ENCODE data around the gene PTPRN2. TPM values are rescaled to one million over a fixed set of nuclear protein-coding genes. Genes with fewer than 3 reads are reported as not detected.
"Not testable (repeated sequence)": the region's sequence is repeated elsewhere in the genome, so short reads cannot be mapped to it uniquely, and the experiment has no call there.

PTPRN2 gene
- total RNA-seq, 1 donor from 2014 or later: 2.4 TPM

GRCh38 chr7:158512869-158513268 is 74.8 kb downstream of the PTPRN2 start:
- Histone ChIP-seq H3K27me3 (ENCODE audit: control insufficient read depth, insufficient read depth, low read length) (no peaks in the 10 kb centered on the region), H3K36me3 (ENCODE audit: control insufficient read depth, insufficient read depth, low read length) (no peaks in the 10 kb centered on the region), H3K4me3 (ENCODE audit: low read depth, low read length) (no peak overlapping the region)
- no peak for TF ChIP-seq CTCF (IDR thresholded peaks at IDR 0.05; ENCODE audit: insufficient read depth, low read length, poor library complexity, severe bottlenecking)
- DNase-seq (ENCODE audit: low read depth): no peak

GRCh38 chr7:158512042-158512441 is 75.6 kb downstream of the PTPRN2 start:
- Histone ChIP-seq H3K4me3 (ENCODE audit: low read depth, low read length) (no peak overlapping the region), H3K36me3 (ENCODE audit: control insufficient read depth, insufficient read depth, low read length) (no peaks in the 10 kb centered on the region), H3K27me3 (ENCODE audit: control insufficient read depth, insufficient read depth, low read length) (no peaks in the 10 kb centered on the region)
- TF ChIP-seq CTCF (IDR thresholded peaks at IDR 0.05; ENCODE audit: insufficient read depth, low read length, poor library complexity, severe bottlenecking): no peak
- DNase-seq (ENCODE audit: low read depth): no peak

GRCh38 chr7:158508802-158509385 is 78.7 kb downstream of the PTPRN2 start:
- no peak for TF ChIP-seq CTCF (IDR thresholded peaks at IDR 0.05; ENCODE audit: insufficient read depth, low read length, poor library complexity, severe bottlenecking)
- Histone ChIP-seq H3K36me3 (ENCODE audit: control insufficient read depth, insufficient read depth, low read length) (no peaks in the 10 kb centered on the region), H3K4me3 (ENCODE audit: low read depth, low read length) (no peak overlapping the region), H3K27me3 (ENCODE audit: control insufficient read depth, insufficient read depth, low read length) (no peaks in the 10 kb centered on the region)
- DNase-seq (ENCODE audit: low read depth): no peak

- H3K27me3 ChIP-seq (ENCODE audit: control insufficient read depth, insufficient read depth, low read length); DNase-seq (ENCODE audit: low read depth); H3K36me3 ChIP-seq (ENCODE audit: control insufficient read depth, insufficient read depth, low read length); H3K4me3 ChIP-seq (ENCODE audit: low read depth, low read length): not testable (repeated sequence)
Observed at GRCh38 chr7:158508321-158508720, 79.3 kb downstream of the PTPRN2 start.

- H3K4me3 ChIP-seq (ENCODE audit: low read depth, low read length): no peak overlapping the region
- no peaks in the 10 kb centered on the region for H3K27me3 ChIP-seq (ENCODE audit: control insufficient read depth, insufficient read depth, low read length)
- no peak for DNase-seq (ENCODE audit: low read depth)
- no peaks in the 10 kb centered on the region for H3K36me3 ChIP-seq (ENCODE audit: control insufficient read depth, insufficient read depth, low read length)
- TF ChIP-seq CTCF (IDR thresholded peaks at IDR 0.05; ENCODE audit: insufficient read depth, low read length, poor library complexity, severe bottlenecking): no peak
Observed at GRCh38 chr7:158507917-158508316, 79.7 kb downstream of the PTPRN2 start.

GRCh38 chr7:158507175-158507574 is 80.4 kb downstream of the PTPRN2 start:
- H3K36me3 ChIP-seq (ENCODE audit: control insufficient read depth, insufficient read depth, low read length); DNase-seq (ENCODE audit: low read depth); H3K27me3 ChIP-seq (ENCODE audit: control insufficient read depth, insufficient read depth, low read length); H3K4me3 ChIP-seq (ENCODE audit: low read depth, low read length): not testable (repeated sequence)

GRCh38 chr7:158506626-158507025 is 81.0 kb downstream of the PTPRN2 start:
- no peak for TF ChIP-seq CTCF (IDR thresholded peaks at IDR 0.05; ENCODE audit: insufficient read depth, low read length, poor library complexity, severe bottlenecking)
- H3K27me3 ChIP-seq (ENCODE audit: control insufficient read depth, insufficient read depth, low read length): no peaks in the 10 kb centered on the region
- H3K36me3 ChIP-seq (ENCODE audit: control insufficient read depth, insufficient read depth, low read length): no peaks in the 10 kb centered on the region
- no peak for DNase-seq (ENCODE audit: low read depth)
- H3K4me3 ChIP-seq (ENCODE audit: low read depth, low read length): no peak overlapping the region

All from kidney epithelial cell (primary cell).